Measurements from ENCODE around the gene P2RX7.

The P2RX7 gene

GRCh38 chr12:121117226-121117777 is 15.4 kb upstream of the P2RX7 start:
- DNase-seq (ENCODE audit: insufficient read length, low spot score) (no peak), FAIRE-seq (no peak)
- no peak for TF ChIP-seq POLR2A (IDR thresholded peaks at IDR 0.05; ENCODE audit: low read depth, low read length)
- no peak for TF ChIP-seq POLR2AphosphoS5 (IDR thresholded peaks at IDR 0.05; ENCODE audit: low read depth, low read length)
- no peak for TF ChIP-seq SPI1 (IDR thresholded peaks at IDR 0.05; ENCODE audit: low read depth, low read length)
- TF ChIP-seq TAF1 (IDR thresholded peaks at IDR 0.05; ENCODE audit: low read depth, low read length): no peak
- TF ChIP-seq PAX5 (IDR thresholded peaks at IDR 0.05; ENCODE audit: insufficient read depth, low read length, severe bottlenecking): no peak
- TF ChIP-seq POU2F2 (IDR thresholded peaks at IDR 0.05; ENCODE audit: low read depth, low read length): no peak

GRCh38 chr12:121120323-121120722 is 12.4 kb upstream of the P2RX7 start:
- DNase-seq (ENCODE audit: insufficient read length, low spot score): no peak
- TF ChIP-seq PAX5 (IDR thresholded peaks at IDR 0.05; ENCODE audit: insufficient read depth, low read length, severe bottlenecking): no peak
- TF ChIP-seq TAF1 (IDR thresholded peaks at IDR 0.05; ENCODE audit: low read depth, low read length): no peak
- no peak for TF ChIP-seq POLR2A (IDR thresholded peaks at IDR 0.05; ENCODE audit: low read depth, low read length)
- no peak for TF ChIP-seq POLR2AphosphoS5 (IDR thresholded peaks at IDR 0.05; ENCODE audit: low read depth, low read length)
- TF ChIP-seq POU2F2 (IDR thresholded peaks at IDR 0.05; ENCODE audit: low read depth, low read length): no peak
- TF ChIP-seq SPI1 (IDR thresholded peaks at IDR 0.05; ENCODE audit: low read depth, low read length): no peak
- no peak for FAIRE-seq

GRCh38 chr12:121120989-121121755 is 11.5 kb upstream of the P2RX7 start:
- TF ChIP-seq POLR2A (IDR thresholded peaks at IDR 0.05; ENCODE audit: low read depth, low read length): no peak
- no peak for TF ChIP-seq POLR2AphosphoS5 (IDR thresholded peaks at IDR 0.05; ENCODE audit: low read depth, low read length)
- no peak for TF ChIP-seq POU2F2 (IDR thresholded peaks at IDR 0.05; ENCODE audit: low read depth, low read length)
- TF ChIP-seq SPI1 (IDR thresholded peaks at IDR 0.05; ENCODE audit: low read depth, low read length): no peak
- no peak for TF ChIP-seq TAF1 (IDR thresholded peaks at IDR 0.05; ENCODE audit: low read depth, low read length)
- no peak for TF ChIP-seq PAX5 (IDR thresholded peaks at IDR 0.05; ENCODE audit: insufficient read depth, low read length, severe bottlenecking)
- no peak for FAIRE-seq
- DNase-seq (ENCODE audit: insufficient read length, low spot score): no peak

GRCh38 chr12:121121805-121122204 is 10.9 kb upstream of the P2RX7 start:
- no peak for TF ChIP-seq PAX5 (IDR thresholded peaks at IDR 0.05; ENCODE audit: insufficient read depth, low read length, severe bottlenecking)
- no peak for TF ChIP-seq SPI1 (IDR thresholded peaks at IDR 0.05; ENCODE audit: low read depth, low read length)
- no peak for TF ChIP-seq TAF1 (IDR thresholded peaks at IDR 0.05; ENCODE audit: low read depth, low read length)
- no peak for TF ChIP-seq POLR2A (IDR thresholded peaks at IDR 0.05; ENCODE audit: low read depth, low read length)
- no peak for TF ChIP-seq POLR2AphosphoS5 (IDR thresholded peaks at IDR 0.05; ENCODE audit: low read depth, low read length)
- TF ChIP-seq POU2F2 (IDR thresholded peaks at IDR 0.05; ENCODE audit: low read depth, low read length): no peak
- FAIRE-seq (no peak), DNase-seq (ENCODE audit: insufficient read length, low spot score) (no peak)

GRCh38 chr12:121123488-121123887 is 9.2 kb upstream of the P2RX7 start:
- no peak for TF ChIP-seq TAF1 (IDR thresholded peaks at IDR 0.05; ENCODE audit: low read depth, low read length)
- no peak for TF ChIP-seq POU2F2 (IDR thresholded peaks at IDR 0.05; ENCODE audit: low read depth, low read length)
- TF ChIP-seq POLR2AphosphoS5 (IDR thresholded peaks at IDR 0.05; ENCODE audit: low read depth, low read length): no peak
- no peak for TF ChIP-seq POLR2A (IDR thresholded peaks at IDR 0.05; ENCODE audit: low read depth, low read length)
- no peak for TF ChIP-seq PAX5 (IDR thresholded peaks at IDR 0.05; ENCODE audit: insufficient read depth, low read length, severe bottlenecking)
- no peak for TF ChIP-seq SPI1 (IDR thresholded peaks at IDR 0.05; ENCODE audit: low read depth, low read length)
- no peak for DNase-seq (ENCODE audit: insufficient read length, low spot score)
- no peak for FAIRE-seq

GRCh38 chr12:121124402-121125109 is 8.1 kb upstream of the P2RX7 start:
- DNase-seq (ENCODE audit: insufficient read length, low spot score) (no peak), FAIRE-seq (peak; percentile 82)
- TF ChIP-seq PAX5 (IDR thresholded peaks at IDR 0.05; ENCODE audit: insufficient read depth, low read length, severe bottlenecking) (no peak), POLR2AphosphoS5 (IDR thresholded peaks at IDR 0.05; ENCODE audit: low read depth, low read length) (no peak), SPI1 (IDR thresholded peaks at IDR 0.05; ENCODE audit: low read depth, low read length) (no peak), POU2F2 (IDR thresholded peaks at IDR 0.05; ENCODE audit: low read depth, low read length) (no peak), TAF1 (IDR thresholded peaks at IDR 0.05; ENCODE audit: low read depth, low read length) (no peak), POLR2A (IDR thresholded peaks at IDR 0.05; ENCODE audit: low read depth, low read length) (no peak)

- FAIRE-seq (no peak), DNase-seq (ENCODE audit: insufficient read length, low spot score) (no peak)
- TF ChIP-seq POLR2AphosphoS5 (IDR thresholded peaks at IDR 0.05; ENCODE audit: low read depth, low read length) (no peak), PAX5 (IDR thresholded peaks at IDR 0.05; ENCODE audit: insufficient read depth, low read length, severe bottlenecking) (no peak), SPI1 (IDR thresholded peaks at IDR 0.05; ENCODE audit: low read depth, low read length) (no peak), POU2F2 (IDR thresholded peaks at IDR 0.05; ENCODE audit: low read depth, low read length) (no peak), POLR2A (IDR thresholded peaks at IDR 0.05; ENCODE audit: low read depth, low read length) (no peak), TAF1 (IDR thresholded peaks at IDR 0.05; ENCODE audit: low read depth, low read length) (no peak)
These were observed 5.2 kb upstream of the P2RX7 start for GRCh38 chr12:121127501-121127900.

GRCh38 chr12:121128908-121129810 is 3.5 kb upstream of the P2RX7 start:
- no peak for TF ChIP-seq TAF1 (IDR thresholded peaks at IDR 0.05; ENCODE audit: low read depth, low read length)
- TF ChIP-seq POLR2A (IDR thresholded peaks at IDR 0.05; ENCODE audit: low read depth, low read length): no peak
- TF ChIP-seq SPI1 (IDR thresholded peaks at IDR 0.05; ENCODE audit: low read depth, low read length): 0 out of 2 replicates have a peak, but pooled peaks have one; percentile 0
- TF ChIP-seq PAX5 (IDR thresholded peaks at IDR 0.05; ENCODE audit: insufficient read depth, low read length, severe bottlenecking): no peak
- no peak for TF ChIP-seq POU2F2 (IDR thresholded peaks at IDR 0.05; ENCODE audit: low read depth, low read length)
- TF ChIP-seq POLR2AphosphoS5 (IDR thresholded peaks at IDR 0.05; ENCODE audit: low read depth, low read length): 0 out of 2 replicates have a peak, but pooled peaks have one; percentile 41
- FAIRE-seq: peak; percentile 85
- peak; percentile 61 for DNase-seq (ENCODE audit: insufficient read length, low spot score)
